ENCODE results near the gene PDSS2.
A peak's percentile ranks its signal among the peaks of the same experiment; 100 is the strongest.

The PDSS2 gene

DNA sequence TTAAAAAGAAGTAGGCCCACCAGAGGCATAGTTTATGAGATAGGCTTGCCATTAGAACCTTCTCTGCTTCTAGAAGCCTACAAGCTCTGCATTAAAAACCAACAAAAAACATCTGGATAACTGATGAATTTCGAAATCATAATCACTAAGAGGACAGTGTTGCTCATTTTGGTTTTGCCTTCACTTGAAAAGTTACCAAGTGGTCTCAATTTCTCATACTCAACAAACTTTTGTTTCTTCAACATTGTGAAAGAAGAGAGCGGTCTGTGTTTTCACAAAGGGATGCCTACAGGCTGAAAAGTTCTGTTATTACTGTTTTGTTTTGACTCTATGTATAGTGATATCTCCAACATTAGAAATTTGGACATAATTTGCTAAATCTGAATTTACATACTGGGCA lies 98.9 kb downstream of the PDSS2 start:
- DNase-seq (ENCODE audit: low spot score), result no peak

DNA sequence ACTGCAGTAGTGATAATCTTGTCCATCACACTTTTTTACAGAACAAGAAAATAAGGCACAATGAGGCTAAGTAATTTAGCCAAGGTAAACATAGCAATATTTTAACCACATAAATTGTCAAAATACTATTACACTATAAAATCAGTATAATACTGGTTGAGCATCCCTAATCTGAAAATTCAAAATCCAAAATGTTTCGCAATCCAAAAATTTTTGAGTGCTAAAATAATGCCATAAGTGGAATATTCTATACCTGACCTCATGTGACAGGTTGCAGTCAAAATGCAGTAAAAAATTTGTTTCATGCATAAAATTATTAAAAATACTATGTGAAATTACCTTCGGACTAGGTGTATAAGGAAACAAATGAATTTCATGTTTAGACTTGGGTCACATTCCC lies 101.5 kb downstream of the PDSS2 start:
- DNase-seq (ENCODE audit: low spot score), result no peak

DNA sequence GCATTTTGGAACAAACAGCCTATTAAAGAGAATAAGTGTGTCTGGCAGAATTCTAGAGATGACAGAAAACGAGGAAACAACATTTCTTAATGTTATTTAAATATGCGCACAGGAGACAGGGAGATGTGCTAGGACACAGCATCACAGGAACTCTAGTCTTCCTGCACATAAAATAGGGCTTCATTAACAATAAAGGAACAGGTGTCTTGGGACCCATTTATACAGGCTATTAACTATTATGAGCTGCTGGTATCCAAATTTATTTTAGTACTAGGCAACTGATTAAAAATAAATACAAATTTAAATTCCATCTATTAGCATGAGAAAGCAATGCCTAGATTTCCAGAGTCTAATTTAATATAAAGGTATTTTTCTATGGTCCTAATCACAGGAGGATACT lies 102.3 kb downstream of the PDSS2 start:
- DNase-seq (ENCODE audit: low spot score), result no peak

DNA sequence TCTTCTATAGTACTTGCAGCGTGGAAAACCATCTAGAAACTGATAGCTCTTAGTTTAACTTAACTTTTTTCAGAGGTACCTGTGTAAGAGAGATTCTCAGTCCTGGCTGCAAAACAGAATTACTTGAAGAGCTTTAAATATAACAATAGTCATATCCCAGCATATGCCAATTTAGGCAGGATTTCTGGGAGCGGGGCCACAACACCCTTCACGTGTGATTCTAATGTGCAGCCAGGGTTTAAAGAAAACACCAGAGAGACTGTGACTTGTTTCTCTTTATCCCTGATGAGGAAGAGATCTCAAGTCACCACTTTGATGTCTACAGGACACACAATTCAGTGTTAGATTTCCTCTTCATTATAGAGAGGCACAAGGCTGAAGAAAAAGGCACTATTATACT lies 103.7 kb downstream of the PDSS2 start:
- no peak for DNase-seq (ENCODE audit: low spot score)

DNA sequence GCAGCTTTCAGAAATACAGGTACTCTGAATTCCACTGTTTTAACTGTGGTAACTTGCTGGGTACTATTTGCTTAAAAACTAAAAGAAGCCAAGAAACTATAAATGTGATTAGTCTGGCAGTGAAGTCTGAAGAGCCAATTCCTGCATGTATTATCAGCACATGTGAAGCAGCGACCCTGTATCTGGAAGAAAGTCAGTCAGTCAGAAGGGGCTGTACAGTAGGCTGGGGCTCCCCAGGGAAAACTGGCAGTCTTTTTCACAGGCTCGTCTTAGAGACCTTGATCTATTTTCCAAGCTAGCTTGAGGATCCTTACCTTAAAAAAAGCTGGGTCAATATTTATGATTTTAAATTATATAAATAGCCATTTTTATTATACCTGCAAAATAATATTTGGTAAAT lies 104.9 kb downstream of the PDSS2 start:
- no peak for DNase-seq (ENCODE audit: low spot score)

DNA sequence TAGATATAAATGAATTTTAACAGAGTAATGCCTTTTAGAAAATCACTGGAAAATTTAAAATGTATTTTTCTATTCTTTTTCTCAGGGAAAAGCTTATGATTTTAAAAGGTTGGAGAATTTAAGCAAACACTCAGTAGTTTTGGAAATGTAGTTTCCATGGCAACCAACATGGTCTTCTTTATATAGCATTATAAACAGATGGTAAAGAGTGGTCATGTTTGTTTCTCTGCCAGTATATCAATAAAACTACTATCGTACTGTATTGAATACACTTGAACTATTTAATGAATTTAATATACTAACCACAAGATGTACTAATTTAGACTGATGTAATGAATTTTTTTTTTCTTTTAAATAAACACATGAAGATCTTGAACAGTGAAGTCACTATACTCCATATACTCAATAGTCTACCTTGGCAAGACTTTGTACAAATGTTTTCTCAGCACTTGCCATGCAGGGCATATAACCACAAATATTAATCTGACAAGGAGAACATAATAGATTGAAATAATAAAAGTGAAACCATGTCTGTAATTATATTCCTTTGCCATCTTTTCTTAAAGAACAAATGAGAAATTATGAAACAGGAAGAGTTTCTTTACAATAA lies 105.5 kb downstream of the PDSS2 start:
- no peak for DNase-seq (ENCODE audit: low spot score)

DNA sequence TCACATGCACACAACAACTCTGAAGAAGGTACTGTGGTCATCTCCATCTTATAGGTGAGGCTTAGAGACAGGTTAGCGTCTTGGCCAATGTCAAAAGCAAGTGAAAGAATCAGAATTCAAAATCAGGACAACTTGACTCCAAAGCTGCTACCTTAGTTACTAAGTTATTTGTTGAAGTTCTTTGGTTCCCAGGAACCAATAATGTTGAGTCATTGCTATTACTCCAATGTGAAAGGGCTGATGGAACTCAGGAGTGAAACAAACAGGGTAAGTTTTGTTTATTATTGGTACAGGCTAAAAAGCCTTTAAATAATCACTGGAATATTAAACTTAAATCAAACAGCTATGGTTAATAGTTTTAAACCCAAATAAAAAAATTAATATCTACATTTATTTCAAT lies 111.1 kb downstream of the PDSS2 start:
- DNase-seq (ENCODE audit: low spot score), result no peak

DNA sequence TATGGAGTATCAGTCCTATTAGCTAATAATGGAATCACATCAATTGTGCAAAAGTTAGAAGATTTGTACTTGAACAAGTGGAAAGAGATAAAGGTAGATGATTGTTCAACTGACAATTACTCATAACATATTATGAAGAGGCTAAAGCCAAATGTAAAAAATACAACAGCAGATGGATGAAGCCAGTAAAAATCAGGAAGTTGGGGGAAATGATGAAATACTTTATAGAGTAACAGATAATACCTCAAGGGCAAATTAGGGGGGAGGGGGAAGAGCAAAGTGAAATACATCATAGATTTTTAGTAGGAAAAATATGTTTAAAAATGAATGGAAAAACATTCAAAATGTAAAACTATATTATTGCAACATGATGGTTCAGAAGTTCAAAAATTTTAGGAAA lies 114.0 kb downstream of the PDSS2 start:
- DNase-seq (ENCODE audit: low spot score), result no peak

DNA sequence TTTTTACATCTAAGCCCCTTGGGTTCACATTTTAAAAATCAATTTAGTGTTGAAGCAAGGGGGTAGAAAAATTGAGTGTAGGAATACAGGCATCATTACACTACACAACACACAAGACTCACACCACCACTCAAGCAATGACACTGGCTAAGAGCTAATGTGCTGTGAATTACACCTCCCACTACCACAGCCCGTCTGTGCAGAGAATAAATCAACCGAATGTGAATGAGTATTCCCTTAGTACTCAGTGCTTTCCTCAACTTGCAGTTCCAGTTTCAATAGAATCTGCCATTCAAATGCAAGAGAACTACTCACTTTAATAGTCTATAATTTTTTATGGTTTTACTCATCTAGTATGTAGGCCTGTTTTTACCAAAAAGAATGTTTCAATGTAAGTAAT lies 114.4 kb downstream of the PDSS2 start:
- no peak for DNase-seq (ENCODE audit: low spot score)

DNA sequence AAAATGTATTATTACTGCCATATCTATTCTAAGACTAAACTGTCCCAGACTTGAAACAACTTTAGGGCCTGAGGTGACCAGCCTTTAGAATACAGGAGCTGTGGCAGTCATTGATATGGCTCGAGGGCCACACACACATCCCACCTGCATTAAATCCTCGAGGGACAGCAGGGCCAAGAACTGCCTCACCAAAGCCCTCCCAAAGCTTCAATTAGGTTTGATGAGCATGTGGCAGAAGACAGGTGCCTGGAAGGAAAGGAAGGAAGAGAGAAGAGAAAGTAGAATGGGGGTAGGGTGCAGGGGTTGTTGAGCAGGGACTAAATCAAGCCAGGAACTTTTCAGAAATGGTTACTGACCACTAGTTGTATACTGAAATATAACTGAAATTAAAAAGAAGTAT lies 115.0 kb downstream of the PDSS2 start:
- DNase-seq (ENCODE audit: low spot score), result no peak

DNA sequence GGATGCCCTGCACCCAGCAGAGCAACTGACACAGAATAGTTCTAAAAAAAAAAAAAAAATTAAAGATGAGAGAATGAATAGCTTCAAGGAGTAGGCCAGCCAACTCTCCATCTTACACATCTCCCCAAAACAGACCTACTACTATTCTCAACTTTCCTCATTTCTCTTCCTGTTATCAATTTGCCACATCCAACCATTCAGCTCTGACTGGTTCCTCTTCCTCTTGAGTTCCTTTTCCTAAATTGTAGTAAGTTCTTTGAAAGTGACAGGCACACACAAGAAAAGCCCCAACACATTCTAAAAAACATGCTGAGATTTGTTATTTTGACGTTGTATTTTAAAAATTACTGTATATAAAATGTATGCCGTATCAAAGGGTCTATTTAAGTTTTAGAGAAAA lies 117.2 kb downstream of the PDSS2 start:
- no peak for DNase-seq (ENCODE audit: low spot score)

DNA sequence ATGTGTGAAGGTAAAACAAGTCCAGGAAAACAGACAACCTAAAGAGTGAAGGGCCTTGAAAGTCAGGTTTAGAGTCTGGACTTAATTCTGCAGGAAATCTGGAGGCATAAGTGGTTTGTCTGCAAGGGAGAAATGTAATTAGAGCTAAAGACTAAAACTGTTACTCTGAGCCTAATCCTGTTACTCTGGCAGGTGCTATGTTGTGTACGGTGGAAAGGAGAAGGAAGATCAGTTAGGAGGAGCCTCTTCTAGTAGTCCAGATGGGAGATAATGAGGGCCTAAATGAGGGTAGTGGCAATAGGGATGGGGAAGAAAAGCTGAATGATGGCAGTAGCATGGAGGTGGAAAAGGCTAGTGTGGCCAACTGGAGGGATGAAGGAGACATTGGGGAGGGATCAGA lies 118.5 kb downstream of the PDSS2 start:
- no peak for DNase-seq (ENCODE audit: low spot score)

DNA sequence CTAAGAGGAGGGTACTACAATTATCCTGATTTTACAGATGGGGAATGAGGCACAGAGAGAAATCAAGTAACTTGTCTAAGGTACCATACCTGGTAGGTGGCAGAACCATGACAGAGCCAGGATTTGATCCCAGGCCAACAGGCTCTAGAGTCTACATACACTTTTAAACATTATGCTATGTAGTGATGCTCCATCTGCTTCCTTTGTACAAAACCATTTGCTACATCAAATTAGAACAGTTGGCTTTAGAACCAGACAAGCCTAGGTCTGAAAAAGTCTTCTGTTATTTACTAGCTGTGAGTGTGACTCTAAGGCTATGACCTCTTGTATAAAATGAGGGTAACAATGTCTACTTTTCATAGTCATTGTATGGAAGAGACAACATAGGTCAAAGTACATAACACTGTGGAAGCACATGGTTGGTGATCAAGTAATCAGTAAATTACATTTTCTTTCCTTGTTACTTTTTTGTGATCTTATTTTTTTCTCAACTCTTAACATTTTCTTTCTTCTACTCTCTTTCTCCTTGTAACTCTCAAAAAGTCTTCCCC lies 122.1 kb downstream of the PDSS2 start:
- DNase-seq (ENCODE audit: low spot score), result no peak

DNA sequence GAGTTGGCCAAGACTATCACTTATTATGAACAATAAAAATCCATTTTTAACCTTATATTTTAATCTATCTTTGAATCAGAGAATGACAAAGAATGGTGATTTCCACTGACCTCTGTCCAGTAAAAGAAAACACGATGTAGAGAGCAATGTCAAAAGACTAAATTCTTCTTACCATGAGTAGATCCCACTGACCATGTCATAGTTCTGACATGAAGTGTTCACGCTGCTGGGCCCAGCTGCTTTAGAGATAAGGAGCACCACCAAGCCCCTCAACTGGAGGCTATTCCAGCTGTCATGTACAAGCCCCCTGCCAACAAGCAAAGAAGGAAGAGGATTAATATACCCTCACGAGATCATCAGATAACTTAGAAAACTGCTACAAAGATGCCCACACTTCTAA lies 125.3 kb downstream of the PDSS2 start:
- DNase-seq (ENCODE audit: low spot score), result no peak

DNA sequence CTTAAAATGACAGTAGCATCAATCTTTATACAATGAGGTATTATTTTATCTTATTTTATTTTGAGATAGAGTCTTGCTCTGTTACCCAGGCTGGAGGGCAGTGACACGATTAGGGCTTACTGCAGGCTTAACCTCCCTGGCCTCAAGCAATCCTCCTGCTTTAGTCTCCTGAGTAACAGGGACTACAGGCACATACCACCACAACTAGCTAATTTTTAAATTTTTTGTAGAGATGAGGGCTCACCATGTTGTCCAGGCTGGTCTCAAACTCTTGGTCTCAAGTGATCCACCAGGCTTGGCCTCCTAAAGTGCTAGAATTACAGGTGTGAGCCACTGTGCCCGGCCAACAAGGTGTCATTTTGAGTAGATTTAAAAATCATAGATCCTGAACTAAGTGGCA lies 125.9 kb downstream of the PDSS2 start:
- no peak for DNase-seq (ENCODE audit: low spot score)

DNA sequence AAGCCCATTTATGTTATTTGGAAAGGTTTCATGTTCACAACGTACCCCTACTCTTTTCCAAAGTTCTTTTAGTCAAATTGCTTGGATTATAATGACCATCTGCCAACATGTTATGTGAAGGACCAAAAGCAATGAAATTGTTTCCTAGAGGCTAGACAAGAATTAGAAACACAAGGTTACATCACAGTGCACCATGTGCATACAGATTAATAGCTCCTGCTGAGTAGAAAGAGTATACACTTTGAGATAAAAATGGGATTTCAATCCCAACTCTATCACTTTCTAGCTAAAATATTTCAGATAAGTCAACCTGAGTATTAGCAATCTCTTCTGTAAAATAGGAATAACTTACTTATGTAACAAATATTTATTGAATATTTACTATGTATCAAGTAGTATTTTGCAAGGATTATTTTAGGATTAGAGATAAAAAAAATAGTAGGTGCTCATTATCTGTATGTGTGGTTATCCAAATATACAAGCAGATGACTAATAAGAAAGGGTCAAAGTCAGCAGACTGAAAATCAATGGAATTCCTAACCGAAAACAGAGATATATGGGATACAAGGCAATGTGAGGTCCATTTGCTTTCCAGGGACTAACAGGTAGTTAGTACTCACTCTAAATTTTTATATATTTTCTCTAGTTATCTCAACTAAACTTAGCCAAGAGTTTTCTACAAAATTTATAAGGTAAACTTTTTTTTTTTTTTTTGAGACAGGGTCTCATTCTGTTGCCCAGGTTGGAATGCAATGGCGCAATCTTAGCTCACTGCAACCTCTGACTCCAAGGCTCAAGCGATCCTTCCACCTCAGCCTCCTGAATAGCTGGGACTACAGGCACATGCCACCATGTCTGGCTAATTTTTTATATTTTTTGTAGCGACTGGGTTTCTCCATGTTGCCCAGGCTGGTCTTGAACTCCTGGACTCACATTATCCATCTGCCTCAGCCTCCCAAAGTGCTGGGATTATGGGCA lies 127.7 kb downstream of the PDSS2 start:
- DNase-seq (ENCODE audit: low spot score), result no peak

DNA sequence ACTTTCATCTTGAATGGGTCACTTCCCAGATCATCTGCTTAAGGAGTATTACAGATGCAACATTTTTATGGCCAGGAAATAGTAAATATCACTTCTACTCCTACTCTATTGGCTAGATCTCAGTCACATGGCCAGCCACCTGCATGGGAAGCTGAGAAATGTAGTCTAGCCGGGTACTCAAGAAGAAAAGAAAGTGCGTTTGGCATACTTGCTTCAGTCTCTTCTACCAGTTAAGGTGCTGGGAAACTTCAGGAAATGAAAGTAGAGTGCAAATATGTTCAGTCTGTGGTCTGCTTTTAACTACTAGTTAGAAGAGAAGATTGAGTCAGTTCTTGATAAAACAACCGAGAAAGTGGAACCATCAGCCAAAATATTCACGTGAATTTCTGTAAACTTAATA lies 129.2 kb downstream of the PDSS2 start:
- peak; percentile 57 for DNase-seq (ENCODE audit: low spot score)

DNA sequence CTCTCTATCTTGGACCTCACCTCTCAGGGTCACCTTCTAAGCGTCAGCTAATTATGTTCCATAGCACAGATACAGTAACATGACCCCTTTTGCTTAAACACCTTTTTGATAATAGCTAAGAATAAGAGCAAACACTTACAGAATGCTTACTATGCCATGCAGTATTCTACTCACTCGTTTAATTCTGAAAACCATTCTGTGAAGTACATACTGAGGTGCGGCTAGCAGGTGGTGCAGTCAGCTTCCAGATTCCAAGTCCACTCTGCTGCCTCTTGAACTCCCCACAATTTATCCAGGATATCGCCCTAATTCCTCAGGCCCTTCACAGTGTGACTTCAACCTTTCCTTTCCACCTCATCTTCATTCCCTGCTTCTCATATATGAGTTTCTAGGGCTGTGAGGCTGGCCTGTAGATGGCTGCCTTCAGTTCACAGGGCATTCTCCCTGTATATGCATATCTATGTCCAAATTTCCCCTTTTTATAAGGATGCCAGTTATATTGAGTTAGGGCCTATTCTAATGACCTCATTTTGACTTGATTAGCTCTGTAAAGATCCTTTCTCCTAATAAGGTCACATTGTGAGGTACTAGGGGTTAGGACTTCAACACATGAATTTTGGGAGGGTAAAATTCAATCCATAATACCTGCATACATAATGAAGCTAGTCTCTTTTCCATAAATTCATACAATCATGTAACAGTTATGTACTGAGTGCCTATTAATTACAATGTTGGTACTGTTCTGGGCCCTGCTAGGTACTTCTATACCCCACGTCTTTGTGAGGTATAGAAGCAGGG lies 130.1 kb downstream of the PDSS2 start:
- no peak for DNase-seq (ENCODE audit: low spot score)

DNA sequence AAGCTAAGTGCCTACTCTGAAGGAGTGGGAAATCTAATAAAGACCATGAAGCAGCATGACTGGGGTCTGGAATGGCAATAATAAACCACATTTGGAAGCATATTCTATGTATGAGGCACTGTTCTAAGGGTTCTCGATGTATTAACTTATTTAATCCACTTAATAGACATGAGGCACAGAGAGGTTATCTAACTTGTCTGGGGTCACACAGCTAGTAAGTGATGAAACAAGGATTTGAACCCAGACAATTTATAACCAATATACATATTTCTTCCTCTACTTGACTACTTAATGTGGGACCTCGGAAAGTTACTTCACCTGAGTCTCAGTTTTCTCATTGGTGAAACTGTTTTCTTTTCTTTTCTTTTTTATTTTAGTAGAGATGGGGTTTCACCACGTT lies 131.3 kb downstream of the PDSS2 start:
- DNase-seq (ENCODE audit: low spot score), result no peak

DNA sequence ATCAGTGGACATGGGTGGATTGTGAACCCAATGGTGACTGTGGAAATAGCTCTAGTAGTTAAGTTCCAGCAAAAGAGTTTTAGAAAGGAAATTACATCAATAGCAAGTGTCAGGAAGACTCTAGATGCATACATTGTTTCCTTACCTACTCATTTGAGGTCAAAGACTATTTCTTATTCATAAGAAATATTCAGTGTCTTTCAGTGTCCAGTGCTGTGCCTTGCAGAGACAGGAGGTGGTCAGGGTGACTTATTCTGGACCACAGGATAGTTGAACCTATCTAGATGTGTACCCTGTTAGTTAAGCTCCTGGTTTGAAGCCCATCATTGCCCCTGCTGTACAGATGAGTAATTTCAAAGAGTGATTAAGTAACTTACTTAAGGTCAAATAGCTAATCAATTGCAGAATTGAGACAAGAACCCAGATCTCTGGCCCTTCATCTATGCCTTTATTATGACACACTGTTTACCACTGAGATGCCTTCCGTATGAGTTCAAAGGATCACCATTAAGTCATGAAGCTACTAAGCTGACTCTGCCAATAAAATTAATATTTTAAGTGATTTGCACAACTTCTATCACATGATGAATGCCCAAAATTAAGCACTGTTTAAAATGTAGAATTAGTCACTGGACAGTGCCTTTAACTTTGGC lies 136.1 kb downstream of the PDSS2 start:
- no peak for DNase-seq (ENCODE audit: low spot score)

DNA sequence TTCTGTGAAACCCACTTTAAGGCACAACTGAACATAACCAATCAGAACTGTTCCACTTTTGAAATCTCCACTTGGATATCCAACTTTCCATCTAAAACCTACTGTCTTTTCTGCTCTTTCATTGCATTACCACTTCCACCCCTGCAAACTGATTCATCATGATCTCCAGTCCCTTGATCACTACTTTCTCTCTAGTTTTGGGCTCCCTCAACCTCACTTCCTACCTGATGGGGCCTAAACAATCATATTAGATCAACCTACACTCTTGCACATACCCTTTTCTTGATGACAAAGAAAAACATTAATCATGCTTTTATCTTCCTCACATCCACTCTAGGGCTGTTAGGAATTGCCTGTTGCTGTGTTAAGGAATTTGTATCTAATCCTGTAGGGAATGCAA lies 137.6 kb downstream of the PDSS2 start:
- no peak for DNase-seq (ENCODE audit: low spot score)

DNA sequence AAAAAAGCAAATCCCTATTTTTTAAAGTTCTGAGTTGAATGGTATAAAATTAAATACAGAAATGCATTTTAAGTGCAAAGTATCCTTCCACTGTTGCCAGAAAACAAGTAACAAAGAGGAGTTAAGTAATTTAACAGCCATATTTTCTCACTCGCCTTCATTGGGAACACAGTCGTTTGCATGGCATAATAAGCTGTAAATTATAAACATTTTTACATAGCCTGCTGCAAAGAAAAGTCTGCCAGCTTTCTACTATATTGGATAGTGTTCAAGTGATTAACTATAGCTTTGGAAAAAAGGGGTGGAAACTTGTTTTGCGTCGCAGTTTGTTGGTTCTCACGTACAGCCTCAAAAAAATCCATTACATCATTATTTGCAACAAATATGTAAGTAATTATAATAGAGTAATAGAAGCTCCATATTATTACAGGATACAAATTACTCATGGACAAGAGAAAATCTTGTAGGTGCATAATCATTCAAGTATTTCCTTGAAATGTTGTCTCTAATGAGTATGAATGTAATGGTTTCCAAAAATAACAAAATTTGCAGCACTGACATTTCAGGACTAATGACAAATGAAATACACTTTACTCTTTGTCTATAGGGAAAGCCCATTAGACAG lies 139.3 kb downstream of the PDSS2 start:
- no peak for DNase-seq (ENCODE audit: low spot score)

Data from activated CD4-positive, alpha-beta T cell treated with anti-CD3 and anti-CD28 coated beads, Interleukin-2, Interleukin-4, amounts not matched to agents 100 ng/mL and 50 ng/mL, durations not matched to agents 16 hours and 8 hours (primary cell).